Prostate gland (tissue), 2 donors: ENCODE data around the gene TMEM143. TPM values are rescaled to one million over a fixed set of nuclear protein-coding genes. Genes with fewer than 3 reads are reported as not detected.
"Not testable (repeated sequence)": the region's sequence is repeated elsewhere in the genome, so short reads cannot be mapped to it uniquely, and the experiment has no call there.

ENCODE experiments used
- DNase-seq: peaks from one replicate; pipeline ENCODE4 v3.0.0-alpha.2; 2019; ENCODE audit warnings: low spot score
- H3K27ac ChIP-seq, 2 donors: fragments of 200-600 bp; sonication (generic); 2 replicates each; pipeline ENCODE4 v1.5.1; 2017 to 2019
- H3K27me3 ChIP-seq: fragments of 200-600 bp; sonication (generic); replicated peaks from 2 replicates; pipeline ENCODE4 v1.5.1; 2019; ENCODE audit not compliant: insufficient read depth
- H3K36me3 ChIP-seq, 2 donors: fragments of 200-600 bp; sonication (generic); 1 replicate in 1 of 2; 2 replicates in 1 of 2; pipeline versions ENCODE4 v1.5.1 to v1.8.1; 2017 to 2019
- H3K4me1 ChIP-seq: fragments of 200-600 bp; sonication (generic); replicated peaks from 2 replicates; pipeline ENCODE4 v1.5.1; 2019
- H3K4me3 ChIP-seq, 2 donors: fragments of 200-600 bp; sonication (generic); 2 replicates each; pipeline ENCODE4 v1.5.1; 2017 to 2019
- H3K9me3 ChIP-seq: fragments of 200-600 bp; sonication (generic); 2 replicates; pipeline ENCODE4 v1.5.1; 2017
- CTCF ChIP-seq, 4 experiments: fragments of 200-600 bp in 2 of 4; fragments of 450-650 bp in 2 of 4; sonication (generic) in 2 of 4; IDR thresholded peaks; 1 replicate in 3 of 4; 2 replicates in 1 of 4; pipeline ENCODE4 v1.5.1; 2016 to 2019; ENCODE audit warnings: antibody characterized with exemption in 4 of 4, mild to moderate bottlenecking in 2 of 4, moderate library complexity in 2 of 4
- POLR2A ChIP-seq: fragments of 450-650 bp; IDR thresholded peaks from one replicate; pipeline ENCODE4 v1.6.1; 2016; ENCODE audit warnings: antibody characterized with exemption, mild to moderate bottlenecking
- POLR2AphosphoS5 ChIP-seq: sonication (generic); formaldehyde crosslinking; IDR thresholded peaks from one replicate; pipeline ENCODE4 v1.6.1; 2017; ENCODE audit warnings: antibody characterized with exemption
- WGBS: methylation state at CpG from one replicate; pipeline ENCODE4 v1.1.5; 2018; 5-methylcytosine and 5-hydroxymethylcytosine counted together
- intact Hi-C: fragments of 100-400 bp; cut with DNase I; formaldehyde crosslinking; loops from one replicate; pipeline ENCODE4 v1.14.2; 2022
- total RNA-seq, 2 donors: library from RNA; depleted of rRNA; stranded (reverse); fragments of >200 nt; gene quantifications; one replicate each; pipeline ENCODE4 v1.1.0, GENCODE V29; 2016

The TMEM143 gene
- total RNA-seq, 2 donors from 2014 or later, result 4.6 to 14.9 TPM

DNA sequence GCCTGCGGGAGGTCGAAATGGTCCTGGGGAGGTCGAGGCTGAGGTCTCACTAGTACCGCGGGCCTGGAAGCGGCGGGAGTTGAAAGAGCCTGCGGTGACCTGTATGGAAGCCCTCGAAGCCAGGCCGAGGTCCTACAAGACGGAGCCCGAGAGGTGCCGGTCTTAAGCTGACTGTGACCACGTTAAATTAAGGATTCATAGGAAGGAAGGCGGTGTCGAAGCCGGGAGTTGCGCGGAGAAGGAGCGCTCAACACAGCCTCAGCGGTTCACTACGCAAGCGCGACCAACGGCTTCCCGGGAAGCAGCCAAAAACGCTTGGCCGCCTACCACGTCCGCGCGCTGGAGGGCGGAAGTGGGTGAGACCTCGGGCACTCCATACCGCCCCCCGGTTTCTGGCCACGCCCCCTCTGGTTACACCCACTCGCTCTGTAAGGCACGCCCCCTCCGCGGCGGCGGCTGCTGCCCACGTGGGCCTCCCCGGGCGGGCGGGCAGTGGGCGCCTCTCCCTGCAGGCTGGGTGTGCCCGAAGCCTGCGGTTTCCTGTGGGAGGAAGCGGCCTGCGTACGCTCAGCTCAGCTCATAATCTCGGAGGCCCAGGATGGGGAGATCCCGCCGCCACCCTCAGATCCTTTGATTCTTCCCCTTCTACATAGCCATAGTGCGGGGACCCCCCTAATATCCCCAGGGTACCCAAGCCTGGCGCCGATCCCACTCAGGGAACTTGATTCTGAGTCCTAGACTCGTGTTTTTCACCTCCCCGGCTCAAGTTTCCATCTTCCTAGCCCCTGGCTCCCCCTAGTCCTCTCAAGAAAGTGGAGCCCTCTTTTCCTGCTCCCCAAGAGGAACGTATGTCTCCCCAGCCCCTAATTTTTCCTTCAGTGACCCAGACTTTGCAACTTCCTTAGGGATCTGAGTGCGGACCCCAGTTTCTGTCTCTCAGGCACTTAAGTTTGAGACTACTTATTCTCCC, 41.8 kb downstream of the TMEM143 start:
- intact Hi-C loops, result loop anchor here (2.0 kb wide), 1 partner anchor 69 kb away; the partner anchor contains the start of gene KDELR1
- Histone ChIP-seq H3K27ac (peak overlapping the region; percentile 98 to 99), H3K4me1 (peaks cover 6% of the 10 kb centered on the region), H3K36me3 (no peaks in the 10 kb centered on the region), H3K4me3 (peak overlapping the region; percentile 41 to 58), H3K9me3 (no peaks in the 10 kb centered on the region), H3K27me3 (no peaks in the 10 kb centered on the region)
- peak; percentile 98 for DNase-seq
- TF ChIP-seq CTCF (IDR thresholded peaks at IDR 0.05) (peak in 2 of 4 experiments; percentile 37 to 40), POLR2A (peak; percentile 77), POLR2AphosphoS5 (peak; percentile 96)
- 1% methylated on average over 63 of the region's 63 CpGs for WGBS

GRCh38 chr19:48321372-48321621, 42.4 kb downstream of the TMEM143 start:
- Histone ChIP-seq H3K27ac (peak overlapping the region; percentile 98 to 99), H3K9me3 (no peaks in the 10 kb centered on the region), H3K27me3 (no peaks in the 10 kb centered on the region), H3K4me1 (peaks cover 6% of the 10 kb centered on the region), H3K4me3 (peak overlapping the region; percentile 41 to 58), H3K36me3 (no peaks in the 10 kb centered on the region)
- WGBS, result 2% methylated on average over 22 of the region's 22 CpGs
- no peak for TF ChIP-seq CTCF (IDR thresholded peaks at IDR 0.05)
- TF ChIP-seq POLR2A, result peak; percentile 41
- TF ChIP-seq POLR2AphosphoS5, result no peak
- peak; percentile 98 for DNase-seq
- intact Hi-C loops, result loop anchor here (2.0 kb wide), 1 partner anchor 70 kb away; the partner anchor contains the start of gene KDELR1

- Histone ChIP-seq H3K9me3 (no peaks in the 10 kb centered on the region), H3K27ac (peak overlapping the region; percentile 98 to 99), H3K36me3 (no peaks in the 10 kb centered on the region), H3K4me1 (peaks cover 2% of the 10 kb centered on the region), H3K4me3 (no peak overlapping the region), H3K27me3 (no peaks in the 10 kb centered on the region)
- peak; percentile 77 for DNase-seq
- TF ChIP-seq CTCF (IDR thresholded peaks at IDR 0.05), result peak; percentile 29 to 85 (median 76)
- no peak for TF ChIP-seq POLR2AphosphoS5
- 43% methylated on average over 16 of the region's 16 CpGs for WGBS
- intact Hi-C loops, result loop anchor here (2.0 kb wide), 1 partner anchor 71 kb away; the partner anchor contains the start of gene KDELR1
These were observed 43.8 kb downstream of the TMEM143 start for GRCh38 chr19:48319647-48320541.

GRCh38 chr19:48318286-48318987, 45.3 kb downstream of the TMEM143 start:
- H3K4me1 ChIP-seq, result peaks cover 2% of the 10 kb centered on the region
- no peak for TF ChIP-seq POLR2A
- TF ChIP-seq POLR2AphosphoS5, result no peak
- TF ChIP-seq CTCF (IDR thresholded peaks at IDR 0.05), result no peak
- no peaks in the 10 kb centered on the region for H3K36me3 ChIP-seq
- no peaks in the 10 kb centered on the region for H3K27me3 ChIP-seq
- H3K27ac ChIP-seq, result no peak overlapping the region
- 95% methylated on average over 21 of the region's 21 CpGs for WGBS
- H3K4me3 ChIP-seq, result no peak overlapping the region
- no peaks in the 10 kb centered on the region for H3K9me3 ChIP-seq
- intact Hi-C loops, result no loop called here
- no peak for DNase-seq

GRCh38 chr19:48317708-48317960, 46.1 kb downstream of the TMEM143 start:
- not testable (repeated sequence) for H3K27me3 ChIP-seq, DNase-seq

More at GRCh38 chr19:48317708-48317960, 46.1 kb downstream of the TMEM143 start:
- intact Hi-C loops, H3K27ac ChIP-seq, H3K4me3 ChIP-seq, H3K36me3 ChIP-seq, H3K4me1 ChIP-seq, H3K9me3 ChIP-seq: not testable (repeated sequence)
- 46% methylated on average over 9 of the region's 9 CpGs for WGBS
